DMS114 treated with DMSO at 0.1 percent for 48 hours (cell line): ENCODE data around the gene TEX35.

Source experiments
- DNase-seq: peaks from one replicate; lab custom pipeline; 2025; ENCODE audit not compliant: unreplicated experiment; lab: John Stamatoyannopoulos, UW

The TEX35 gene

DNA sequence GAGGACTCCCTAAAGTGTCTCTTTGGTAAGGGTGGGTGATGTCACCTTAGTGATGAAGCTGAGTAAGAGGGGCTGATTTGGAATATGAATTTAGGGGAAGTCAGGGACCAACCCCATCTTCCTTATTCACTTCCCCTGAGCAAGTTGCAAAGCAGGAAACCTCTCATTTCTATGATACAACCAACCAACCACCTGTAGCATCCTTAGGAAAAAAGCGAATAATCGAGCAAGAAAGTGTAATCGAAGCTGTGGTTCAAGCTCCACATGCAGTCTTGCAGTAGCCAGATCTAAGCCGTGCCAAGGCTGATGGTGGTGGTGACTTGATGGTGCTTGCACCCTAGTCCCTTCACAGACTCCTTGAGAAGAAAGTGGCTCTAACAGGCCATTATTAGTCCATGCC, 3.2 kb downstream of the TEX35 start:
- no peak for DNase-seq

DNA sequence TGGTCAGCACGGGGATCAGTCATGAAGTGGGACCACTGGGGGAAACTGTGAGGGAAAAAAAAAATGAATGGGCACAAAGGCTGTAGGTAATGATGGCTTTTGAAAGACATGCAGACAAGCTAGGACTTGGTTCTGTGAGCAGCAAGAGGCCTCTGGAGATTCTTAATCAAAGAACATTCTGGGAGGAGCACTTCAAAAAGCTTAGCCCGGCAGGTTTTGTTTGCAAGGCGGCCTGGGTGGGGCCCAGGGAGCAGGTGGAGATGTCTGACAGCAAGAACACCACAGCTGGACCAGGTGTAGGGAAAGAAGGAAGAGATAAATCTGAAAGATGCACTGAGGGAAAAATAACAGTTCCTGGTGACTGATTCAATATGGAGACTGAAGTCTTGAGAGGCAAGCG, 6.0 kb downstream of the TEX35 start:
- no peak for DNase-seq

- DNase-seq, result no peak
Measured at GRCh38 chr1:178520803-178521202, 7.9 kb downstream of the TEX35 start.

DNA sequence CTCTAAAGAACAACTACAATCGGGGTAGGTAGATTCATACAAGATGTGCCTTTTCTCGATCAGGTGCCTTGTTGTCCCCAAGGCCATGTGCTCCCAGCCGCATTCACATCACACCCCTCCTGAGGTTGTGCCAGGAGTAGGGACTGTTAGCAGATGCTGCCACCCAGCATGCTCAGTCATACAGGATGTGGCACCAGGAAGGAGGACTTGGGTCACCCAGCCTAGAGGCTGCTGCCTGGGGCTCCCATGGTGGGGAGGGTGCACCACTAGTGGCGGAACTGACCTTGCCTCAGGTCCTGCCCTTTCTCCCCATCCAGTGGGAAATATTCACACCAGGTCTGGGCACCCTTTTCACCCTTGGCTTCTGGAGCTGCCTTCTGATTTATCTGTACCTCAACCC, 8.3 kb downstream of the TEX35 start:
- DNase-seq, result no peak

DNA sequence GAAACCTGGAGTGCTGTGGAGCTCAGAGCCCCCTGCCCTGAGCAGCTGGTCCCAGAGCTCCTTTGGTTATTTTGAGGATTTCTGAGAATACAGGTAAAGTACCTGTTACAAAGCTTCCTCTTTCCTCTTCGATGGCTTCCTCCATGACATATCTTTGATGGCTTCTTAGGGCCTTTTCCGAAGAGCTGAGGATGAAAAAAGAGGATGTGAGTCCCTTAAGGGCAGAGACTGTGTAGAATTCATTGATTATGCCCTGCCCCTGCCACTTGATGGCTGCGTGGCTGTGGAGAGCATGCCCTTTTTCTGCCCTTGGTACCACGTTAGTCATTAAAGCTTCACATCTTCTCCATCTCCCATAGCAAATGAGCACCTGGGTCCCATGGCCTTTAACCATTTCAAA, 14.2 kb downstream of the TEX35 start:
- DNase-seq, result no peak

GRCh38 chr1:178528228-178528952, 15.5 kb downstream of the TEX35 start:
- DNase-seq, result no peak

GRCh38 chr1:178528953-178529335, 16.0 kb downstream of the TEX35 start:
- no peak for DNase-seq

DNA sequence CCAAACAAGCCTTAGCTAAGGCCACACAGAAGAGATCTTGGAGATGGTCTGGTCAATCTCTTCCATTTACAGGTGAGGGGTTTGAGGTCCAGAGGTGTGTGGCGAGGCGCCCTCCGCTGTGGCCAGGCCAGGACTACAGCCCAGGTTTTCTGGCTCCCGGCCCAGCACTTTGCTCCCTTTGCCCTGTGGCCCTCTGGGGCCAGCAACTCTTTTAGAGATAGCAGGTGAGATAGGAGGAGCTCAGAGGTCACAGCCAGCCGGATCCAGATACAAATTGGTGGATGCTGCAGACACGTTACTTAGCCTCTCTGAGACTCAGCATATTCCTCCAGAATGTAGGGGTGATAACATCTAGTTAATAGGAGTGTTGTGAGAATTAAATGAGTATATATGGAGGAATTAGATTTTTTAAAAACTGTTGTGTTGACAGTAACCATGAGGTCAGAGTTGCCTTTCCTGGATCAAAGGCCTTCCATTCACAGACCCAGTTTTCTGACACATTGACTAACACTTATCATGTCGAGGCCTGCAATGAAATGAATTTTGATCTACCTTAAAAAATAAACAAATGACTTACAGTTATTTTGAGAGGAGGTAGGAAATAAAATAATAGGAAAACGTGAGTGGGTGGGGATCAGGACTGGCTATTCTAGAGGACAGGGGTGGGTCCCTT, 16.6 kb downstream of the TEX35 start:
- no peak for DNase-seq

DNA sequence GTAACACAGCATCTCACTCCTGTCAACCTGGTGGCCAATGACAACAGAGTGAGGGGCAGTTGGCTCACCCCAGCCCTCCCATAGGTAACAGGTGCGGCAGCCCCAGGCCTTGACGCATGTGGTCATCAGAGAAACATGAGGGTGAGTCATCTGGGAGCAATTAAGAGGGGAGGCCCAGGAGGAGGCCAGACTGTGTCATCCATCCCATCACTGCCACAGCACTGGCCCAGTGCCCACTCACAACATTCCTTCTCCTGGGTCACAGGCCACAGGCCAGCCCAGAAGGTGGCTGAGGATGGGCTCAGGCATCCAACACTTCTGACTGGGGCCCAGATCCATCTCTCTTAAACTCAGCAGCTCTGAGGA, 17.1 kb downstream of the TEX35 start:
- DNase-seq, result no peak

- no peak for DNase-seq
Measured at GRCh38 chr1:178530502-178530901, 17.6 kb downstream of the TEX35 start.

GRCh38 chr1:178531887-178532286, 19.0 kb downstream of the TEX35 start:
- DNase-seq, result no peak

DNA sequence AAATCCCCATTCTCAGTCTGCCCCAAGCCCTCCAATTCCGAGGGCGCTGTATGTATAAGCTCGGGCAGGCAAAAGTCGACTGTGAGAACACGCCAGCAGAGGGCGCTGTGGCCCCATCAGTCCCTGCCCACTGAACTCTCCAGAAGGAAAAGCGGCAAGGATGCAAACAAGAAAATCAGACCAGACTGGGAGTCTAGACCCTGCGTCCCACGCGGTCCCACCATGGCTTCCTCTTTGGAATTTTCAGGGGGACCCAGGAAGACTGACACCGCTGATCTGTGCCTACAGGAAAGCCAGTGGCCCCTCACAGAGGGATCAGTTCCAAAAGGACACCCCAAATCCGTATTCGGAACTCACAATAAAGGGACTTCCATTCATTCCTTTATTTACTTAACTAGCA, 19.5 kb downstream of the TEX35 start:
- DNase-seq, result peak; percentile 64

- DNase-seq, result no peak
Measured at GRCh38 chr1:178533121-178533946, 20.4 kb downstream of the TEX35 start.

- no peak for DNase-seq
Measured at GRCh38 chr1:178534137-178534868, 21.4 kb downstream of the TEX35 start.

- DNase-seq, result no peak
Measured at GRCh38 chr1:178536329-178536728, 23.4 kb downstream of the TEX35 start.

DNA sequence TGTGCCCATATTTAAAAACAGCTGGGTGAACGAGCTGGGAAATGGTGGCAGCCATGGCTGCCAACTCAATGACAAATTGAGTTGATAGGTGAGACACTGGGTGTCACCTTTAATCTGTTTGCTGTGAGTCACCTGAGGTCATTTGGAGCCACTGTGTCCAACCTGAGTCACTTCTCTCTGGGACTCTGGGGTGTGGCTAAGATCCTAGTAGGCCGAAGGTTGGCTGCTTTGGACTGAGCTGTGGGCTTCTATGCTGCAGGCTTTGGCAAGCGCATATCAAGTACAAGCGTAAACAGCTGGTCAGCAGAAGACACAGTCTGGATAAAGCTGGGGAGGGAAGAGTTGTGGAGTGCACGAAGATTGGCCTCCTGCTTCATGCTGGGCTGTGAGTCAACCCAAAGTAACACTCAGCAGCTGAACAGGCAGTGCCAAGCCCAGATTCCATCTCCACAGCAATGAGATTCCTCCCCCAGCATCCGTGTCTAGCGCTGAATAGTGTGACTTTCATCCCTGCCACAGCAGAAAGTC, 24.0 kb downstream of the TEX35 start:
- DNase-seq, result no peak

- no peak for DNase-seq
Measured at GRCh38 chr1:178537382-178538090, 24.6 kb downstream of the TEX35 start.

DNA sequence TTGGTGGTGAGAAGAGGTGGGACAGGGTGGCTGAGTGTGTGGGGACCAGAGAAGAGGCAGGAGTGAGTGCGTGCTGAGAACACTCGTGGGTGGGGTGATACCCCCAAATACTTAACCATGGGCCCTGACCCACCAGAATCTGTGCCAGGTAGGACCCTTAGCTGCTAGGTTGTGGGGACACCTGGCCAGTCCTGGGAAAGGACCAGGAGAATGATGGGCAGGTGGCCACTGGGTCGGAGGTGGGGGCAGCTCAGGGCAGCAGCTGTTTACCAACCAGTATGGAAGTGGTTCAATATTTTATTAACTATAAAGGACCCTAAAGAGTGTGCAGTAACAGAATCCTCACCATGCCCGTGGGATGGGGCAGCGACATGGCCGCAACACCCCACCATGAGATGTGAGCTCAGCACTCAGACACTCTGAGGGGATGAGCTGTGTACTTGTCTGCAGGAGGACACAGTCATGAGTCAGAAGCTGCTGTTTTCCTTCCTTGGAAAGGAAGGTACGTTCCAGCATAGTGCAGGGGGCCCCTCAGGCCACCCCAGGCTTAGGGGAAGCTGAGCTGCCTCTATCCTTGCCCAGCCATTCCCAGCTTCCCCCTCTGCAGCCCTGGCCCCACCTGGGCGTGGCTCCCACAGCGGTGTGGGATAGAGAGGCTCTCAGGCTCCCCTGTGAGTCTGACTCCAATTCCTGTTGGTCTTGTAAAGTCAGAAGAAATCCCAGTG, 25.4 kb downstream of the TEX35 start:
- no peak for DNase-seq

DNA sequence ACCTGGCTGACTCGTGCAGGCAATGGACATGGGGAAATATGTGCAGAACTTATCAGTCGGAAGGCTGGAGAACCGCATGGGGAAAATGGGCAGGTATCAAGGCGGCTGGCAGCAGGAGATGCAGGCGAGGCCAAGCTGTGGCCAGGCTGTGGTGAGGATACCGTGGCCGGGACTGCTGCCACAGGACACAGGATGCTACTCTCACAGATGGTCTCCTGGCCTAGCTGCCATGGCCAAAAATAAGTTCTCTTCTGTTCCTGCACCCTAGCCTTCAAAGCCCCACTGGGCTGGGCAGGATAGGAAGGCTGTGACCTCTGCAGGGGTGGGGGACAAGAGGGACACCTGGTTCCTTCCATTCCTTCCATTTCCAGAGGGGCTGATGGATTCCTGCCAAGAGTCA, 26.4 kb downstream of the TEX35 start:
- DNase-seq, result no peak

- DNase-seq, result no peak
Measured at GRCh38 chr1:178540204-178540603, 27.3 kb downstream of the TEX35 start.
